ENCODE results near the gene C1orf35. TPM values are rescaled to one million over a fixed set of nuclear protein-coding genes. Genes with fewer than 3 reads are reported as not detected.

The C1orf35 gene
- total and polyA plus RNA-seq, 2 experiments from 2014 or later: 14.0 to 67.6 TPM

GRCh38 chr1:228062085-228062791 lies 40.9 kb downstream of the C1orf35 start:
- H3K27me3 Mint-ChIP-seq (ENCODE audit: insufficient read depth, low read depth, poor library complexity): peaks cover 79% of the 10 kb centered on the region
- Histone ChIP-seq H2AFZ (no peak overlapping the region), H3K4me1 (ENCODE audit: insufficient read depth) (peaks cover 5% of the 10 kb centered on the region; the same call in 1 of the 2 replicates), H3K79me2 (replicated peaks; ENCODE audit: insufficient read depth) (no peaks in the 10 kb centered on the region), H3K4me2 (no peak overlapping the region), H4K20me1 (replicated peaks; ENCODE audit: insufficient read depth) (no peaks in the 10 kb centered on the region), H3F3A (replicated peaks; ENCODE audit: low read depth) (no peaks in the 10 kb centered on the region), H3K4me3 (no peak overlapping the region), H3K36me3 (ENCODE audit: insufficient read depth) (no peaks in the 10 kb centered on the region), H3K27me3 (ENCODE audit: insufficient read depth) (peaks cover 92% of the 10 kb centered on the region), H3K27ac (ENCODE audit: low read depth) (no peak overlapping the region), H3K9me2 (ENCODE audit: insufficient read depth) (no peaks in the 10 kb centered on the region)
- peaks cover 5% of the 10 kb centered on the region for H3K4me1 Mint-ChIP-seq
- H3K27ac Mint-ChIP-seq: no peak overlapping the region
- DNase-seq (ENCODE audit: low spot score) (no peak), ATAC-seq (no peak)
- H3K4me3 Mint-ChIP-seq: no peak overlapping the region
- H3K9me3 Mint-ChIP-seq: no peaks in the 10 kb centered on the region
- TF ChIP-seq REST (IDR thresholded peaks at IDR 0.05; ENCODE audit: unreplicated experiment) (no peak), JUNB (IDR thresholded peaks at IDR 0.05; ENCODE audit: unreplicated experiment) (no peak), EZH2 (IDR thresholded peaks at IDR 0.05; ENCODE audit: low read depth, unreplicated experiment) (no peak), ZNF462 (CRISPR knock-in tag; IDR thresholded peaks at IDR 0.05) (no peak), CREB1 (CRISPR knock-in tag; IDR thresholded peaks at IDR 0.05; ENCODE audit: low read depth) (no peak), POLR2AphosphoS5 (IDR thresholded peaks at IDR 0.05; ENCODE audit: low read depth) (no peak), STAT1 (IDR thresholded peaks at IDR 0.05; ENCODE audit: unreplicated experiment) (no peak), ZNF114 (CRISPR knock-in tag; IDR thresholded peaks at IDR 0.05) (no peak), ETS1 (IDR thresholded peaks at IDR 0.05) (no peak), CTCF (conservative IDR thresholded peaks at IDR 0.05; ENCODE audit: low read depth in 2 of 2) (no peak), EZH2phosphoT487 (IDR thresholded peaks at IDR 0.05; ENCODE audit: unreplicated experiment) (no peak), NANOG (IDR thresholded peaks at IDR 0.05; ENCODE audit: borderline replicate concordance) (no peak), ZNF331 (CRISPR knock-in tag; IDR thresholded peaks at IDR 0.05; ENCODE audit: low read depth) (no peak)
- peaks cover 4% of the 10 kb centered on the region; the same call in 1 of the 3 replicates for H3K36me3 Mint-ChIP-seq (ENCODE audit: low read depth)
